ENCODE results near the gene HHATL. TPM values are rescaled to one million over a fixed set of nuclear protein-coding genes. Genes with fewer than 3 reads are reported as not detected.

The HHATL gene
- total and polyA plus RNA-seq, 2 of the 8 experiments (the other 6 are each of a cell fraction or from before 2014, with no cell fraction given), result 0.18 TPM; not detected in 1

GRCh38 chr3:42667096-42667522 lies 35.5 kb downstream of the HHATL start:
- no peak overlapping the region for H3K18ac ChIP-seq (ENCODE audit: extremely low read depth, low read length)
- no peak overlapping the region for H4K8ac ChIP-seq (ENCODE audit: extremely low read depth, insufficient read depth, low read length)
- H3K9me3 ChIP-seq (ENCODE audit: insufficient read depth in 2 of 2, low read depth in 1 of 2, low read length in 1 of 2), result 0 out of 4 replicates have a peak, but pooled peaks cover 0 to 2% of the 10 kb centered on the region in 2 experiments
- no peaks in the 10 kb centered on the region for H3K79me2 ChIP-seq (ENCODE audit: control insufficient read depth in 1 of 2, insufficient read depth in 2 of 2, low read length in 2 of 2)
- DNase-seq (ENCODE audit: low read depth in 1 of 2, low spot score in 2 of 2), result no peak
- ChIA-PET POLR2A (ENCODE audit: partially characterized antibody) (interaction anchor here (3.1 kb wide), 1 partner anchor 15 kb away, joined by 10 read pairs; no protein-coding TSS in a partner anchor), CTCF (ENCODE audit: partially characterized antibody) (interaction anchor here (0.8 to 1.9 kb wide), 5 partner anchors 57 to 87 kb away, joined by 3 to 6 read pairs (median 5); no protein-coding TSS in a partner anchor)
- H3K36me3 ChIP-seq (ENCODE audit: control insufficient read depth in 2 of 4, insufficient read depth in 4 of 4, low read length in 3 of 4), result no peaks in the 10 kb centered on the region
- no peak overlapping the region for H3K9ac ChIP-seq (replicated peaks in 1 of 4; ENCODE audit: extremely low read depth in 1 of 4, low read depth in 3 of 4, low read length in 3 of 4)
- no peak overlapping the region; the same call in 1 of the 2 replicates for H2BK15ac ChIP-seq (ENCODE audit: low read length)
- no peak overlapping the region for H2AFZ ChIP-seq (ENCODE audit: low read length)
- WGBS, 2 experiments (ENCODE audit: extremely low coverage in 1 of 2, insufficient coverage in 1 of 2, insufficient read length in 1 of 2, insufficient replicate concordance in 2 of 2, low coverage in 1 of 2, low lambda C conversion rate in 2 of 2, missing lambda C conversion rate in 1 of 2), result 62% methylated on average over 7 of the region's 7 CpGs; no CpG with 5 or more reads in 1 of the 2 experiments
- H4K5ac ChIP-seq (ENCODE audit: insufficient read length, low read depth, low read length), result no peak overlapping the region
- peak overlapping the region; percentile 32 for H3K4ac ChIP-seq (replicated peaks; ENCODE audit: insufficient read length, low read depth, low read length)
- no peak overlapping the region for H2BK12ac ChIP-seq (ENCODE audit: low read depth, low read length)
- H3K27me3 ChIP-seq (replicated peaks in 1 of 4; ENCODE audit: control insufficient read depth in 3 of 4, extremely low read depth in 1 of 4, insufficient read depth in 3 of 4, low read length in 3 of 4), result peaks cover 0 to 2% (median 0%) of the 10 kb centered on the region in 4 experiments; a peak in 2 of 7 replicates
- no peak overlapping the region for H3K23ac ChIP-seq (ENCODE audit: insufficient read length)
- no peak overlapping the region for H2BK120ac ChIP-seq (replicated peaks; ENCODE audit: low read depth, low read length)
- H3K4me2 ChIP-seq (ENCODE audit: insufficient read depth in 1 of 2, low read depth in 2 of 2, low read length in 2 of 2), result no peak overlapping the region
- peaks cover 0 to 2% of the 10 kb centered on the region in 2 experiments for H4K20me1 ChIP-seq (replicated peaks in 1 of 2; ENCODE audit: control insufficient read depth in 1 of 2, insufficient read depth in 2 of 2, low read length in 2 of 2)
- no peak overlapping the region for H3K56ac ChIP-seq (replicated peaks; ENCODE audit: insufficient read length, low read depth, low read length)
- no peak for FAIRE-seq
- H2BK5ac ChIP-seq (ENCODE audit: low read depth, low read length), result no peak overlapping the region
- no peak overlapping the region for H3K27ac ChIP-seq (ENCODE audit: low read depth, low read length)
- H2AK5ac ChIP-seq (ENCODE audit: low read depth, low read length), result peak overlapping the region; percentile 82; the same call in 1 of the 2 replicates
- no peak overlapping the region for H3K4me3 ChIP-seq (ENCODE audit: extremely low read depth in 1 of 4, insufficient read depth in 2 of 4, low read depth in 3 of 4, low read length in 4 of 4)
- peak overlapping the region; percentile 5 for H4K91ac ChIP-seq (replicated peaks; ENCODE audit: insufficient read length, low read length)
- H3K14ac ChIP-seq (ENCODE audit: insufficient read length), result no peak overlapping the region
- H2BK20ac ChIP-seq (ENCODE audit: low read length), result no peak overlapping the region
- H3K23me2 ChIP-seq (ENCODE audit: low read depth, low read length), result no peaks in the 10 kb centered on the region
- H3K4me1 ChIP-seq (replicated peaks in 1 of 4; ENCODE audit: control insufficient read depth in 3 of 4, insufficient read depth in 4 of 4, low read length in 3 of 4), result peaks cover 0 to 7% (median 0%) of the 10 kb centered on the region in 4 experiments; a peak in 2 of 7 replicates
- H3K79me1 ChIP-seq (ENCODE audit: low read depth, low read length), result no peaks in the 10 kb centered on the region
- TF ChIP-seq YY1 (IDR thresholded peaks at IDR 0.05; ENCODE audit: low read depth, low read length) (no peak), MAFK (IDR thresholded peaks at IDR 0.05; ENCODE audit: low read depth, low read length) (no peak), BACH1 (IDR thresholded peaks at IDR 0.05; ENCODE audit: low read length) (no peak), ATF3 (IDR thresholded peaks at IDR 0.05; ENCODE audit: insufficient read depth, low read depth, low read length) (no peak), POLR2AphosphoS5 (IDR thresholded peaks at IDR 0.05; ENCODE audit: low read depth, low read length) (no peak), SIRT6 (IDR thresholded peaks at IDR 0.05; ENCODE audit: low read length) (no peak), PHF8 (conservative IDR thresholded peaks at IDR 0.05; ENCODE audit: low read depth, low read length) (no peak)
